NCI-H2227 (cell line): Measurements from ENCODE around the gene CLIC2.

Experiments
- DNase-seq: peaks from one replicate; lab custom pipeline; 2025; ENCODE audit not compliant: unreplicated experiment; lab: John Stamatoyannopoulos, UW

The CLIC2 gene

DNA sequence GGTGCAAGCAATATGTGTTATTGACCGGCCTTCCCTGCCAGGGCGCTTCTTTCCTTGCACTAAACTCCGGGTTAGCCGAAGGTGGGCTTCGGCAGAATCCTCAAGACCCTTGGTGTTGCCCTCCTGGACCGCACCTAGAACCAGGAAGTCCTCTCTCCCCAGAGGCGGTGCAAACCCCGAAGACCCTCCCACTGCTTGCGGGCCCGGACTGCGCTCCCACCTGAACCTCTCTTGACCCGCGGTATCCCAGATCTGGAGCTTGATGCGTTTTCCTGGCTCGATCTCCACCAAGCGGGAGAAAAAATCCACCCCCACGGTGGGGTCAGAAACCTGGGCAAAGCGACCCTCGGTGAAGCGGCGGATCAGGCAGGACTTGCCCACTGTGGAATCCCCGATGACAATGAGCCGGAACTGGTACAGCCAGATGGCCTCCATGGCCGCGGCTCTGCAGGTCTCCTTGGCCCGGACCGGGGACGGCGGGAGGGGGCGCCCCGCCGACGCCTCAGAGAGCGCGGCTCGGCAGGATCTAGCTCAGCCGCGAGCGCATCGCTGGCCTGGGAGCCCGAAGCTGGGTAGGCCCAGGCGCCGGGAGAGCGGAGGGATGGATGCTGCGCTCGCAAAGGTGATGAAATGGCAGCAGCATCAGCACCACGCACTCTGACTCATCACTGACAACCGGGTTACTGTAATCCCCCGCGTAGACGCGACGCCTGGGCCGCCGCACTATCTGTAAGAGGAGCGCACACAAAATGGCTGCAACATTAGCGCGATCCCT, 70.4 kb downstream of the CLIC2 start, which contains the start of gene RAB39B:
Gene RAB39B, minus strand, starts transcription at position 638 of the 775 bp plus-strand sequence. Its CDS starts 203 bp downstream, at position 435.
- DNase-seq, result peak; percentile 76

DNA sequence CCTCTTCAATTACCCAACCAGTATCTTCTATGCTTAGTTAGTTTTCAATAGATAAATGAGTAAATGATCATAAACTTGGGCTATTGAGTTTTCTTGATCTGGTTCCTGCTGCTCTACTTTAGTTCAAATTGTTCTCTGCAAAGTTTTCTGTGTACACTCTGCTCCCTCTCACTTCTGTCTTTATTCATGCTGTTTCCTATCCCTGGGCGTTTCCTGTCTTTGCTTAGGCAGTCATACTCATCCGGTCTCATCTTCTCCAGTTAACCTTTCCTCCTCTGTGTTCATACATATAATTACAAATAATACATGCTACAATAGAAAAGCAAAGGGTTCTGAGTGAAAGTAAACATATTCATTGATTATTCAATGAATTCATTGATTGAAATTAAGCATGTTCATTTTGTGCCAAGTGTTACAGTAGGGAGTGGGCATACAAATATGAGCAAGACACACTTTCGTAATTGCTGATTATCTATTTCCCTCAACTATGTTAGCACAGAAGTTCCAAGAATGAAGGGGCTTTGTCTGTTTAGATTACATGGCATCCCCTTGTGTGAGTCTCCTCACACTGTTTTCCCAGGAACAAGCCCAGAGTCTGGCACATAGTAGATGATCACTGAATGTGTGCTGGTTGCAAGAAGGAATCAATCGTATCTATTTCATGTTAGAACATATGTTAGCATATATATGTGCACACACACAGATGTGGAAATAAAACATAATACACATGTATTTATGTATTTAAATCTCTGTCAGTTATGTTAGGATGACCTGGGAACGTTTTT, 71.3 kb downstream of the CLIC2 start:
- DNase-seq, result no peak

DNA sequence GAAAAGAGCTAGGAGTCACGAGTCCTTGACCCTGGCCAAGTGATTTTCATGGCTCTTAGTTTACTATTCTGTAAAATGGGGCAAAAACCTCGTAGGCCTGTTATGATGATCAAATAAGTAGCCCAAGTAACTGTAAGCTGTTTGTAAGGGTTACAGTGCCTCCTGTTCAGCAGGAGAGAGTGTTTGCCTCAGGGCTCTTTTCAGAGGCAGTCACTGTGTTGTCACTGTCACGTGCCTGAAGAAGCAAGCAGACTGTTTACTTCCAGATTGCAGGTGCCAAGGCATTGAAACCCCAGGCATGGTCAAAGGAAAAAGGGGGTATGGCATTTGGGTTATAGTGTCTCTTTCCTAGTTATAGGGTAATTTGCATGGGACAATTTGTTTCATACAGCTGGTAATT, 74.7 kb downstream of the CLIC2 start:
- DNase-seq, result no peak

DNA sequence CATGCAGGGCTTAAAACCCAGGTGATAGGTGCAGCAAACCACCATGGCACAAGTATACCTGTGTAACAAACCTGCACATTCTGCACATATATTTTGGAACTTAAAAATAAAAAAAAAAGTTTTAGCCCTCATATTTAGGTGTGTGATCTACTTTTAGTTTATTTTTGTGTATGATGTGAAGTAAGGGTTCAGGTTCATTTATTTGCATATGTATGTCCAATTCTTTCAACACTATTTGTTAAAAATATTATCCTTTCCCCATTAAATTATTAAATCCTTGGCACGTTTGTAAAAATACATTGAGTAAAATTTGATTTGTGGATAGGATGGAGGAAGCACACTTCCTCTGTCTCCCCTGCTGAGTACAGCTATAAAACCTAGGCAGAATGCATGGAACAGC, 83.0 kb downstream of the CLIC2 start:
- no peak for DNase-seq

DNA sequence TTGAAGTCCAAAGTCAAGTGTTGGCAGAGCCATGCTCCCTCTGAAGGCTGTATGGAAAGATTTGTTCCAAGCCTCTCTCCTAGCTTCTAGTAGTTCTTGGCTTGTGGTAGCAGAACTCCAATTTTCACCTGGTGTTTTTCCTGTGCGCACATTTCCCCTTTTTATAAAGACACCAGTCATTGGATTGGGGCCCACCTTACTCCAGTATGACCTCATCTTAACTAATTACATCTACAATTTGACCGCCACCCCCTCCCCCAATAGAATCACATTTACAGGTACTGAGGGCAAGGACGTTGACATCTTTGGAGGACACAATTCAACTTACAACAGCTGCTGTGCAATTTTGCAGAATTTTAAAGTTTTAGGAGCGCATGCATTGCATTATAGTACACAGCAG, 86.9 kb downstream of the CLIC2 start:
- DNase-seq, result no peak

DNA sequence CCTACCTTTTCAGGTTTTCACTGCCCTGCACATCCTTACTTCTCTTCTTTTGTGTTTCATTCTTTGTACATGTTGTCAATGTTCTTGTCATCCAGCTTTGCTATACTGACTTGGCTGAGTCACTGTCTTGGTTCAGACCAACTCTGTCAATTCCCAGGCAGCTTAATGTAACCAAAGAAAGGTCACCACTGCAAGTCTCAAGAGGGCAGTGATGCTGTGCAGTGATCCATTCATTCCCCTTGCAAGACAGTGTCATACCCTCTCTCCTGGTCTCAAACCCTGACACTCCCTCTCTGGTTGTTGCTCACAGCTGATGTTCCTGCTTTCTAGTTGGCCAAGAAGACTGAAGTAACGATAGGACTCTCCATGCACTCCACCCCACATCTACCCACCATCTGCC, 87.7 kb downstream of the CLIC2 start:
- no peak for DNase-seq

DNA sequence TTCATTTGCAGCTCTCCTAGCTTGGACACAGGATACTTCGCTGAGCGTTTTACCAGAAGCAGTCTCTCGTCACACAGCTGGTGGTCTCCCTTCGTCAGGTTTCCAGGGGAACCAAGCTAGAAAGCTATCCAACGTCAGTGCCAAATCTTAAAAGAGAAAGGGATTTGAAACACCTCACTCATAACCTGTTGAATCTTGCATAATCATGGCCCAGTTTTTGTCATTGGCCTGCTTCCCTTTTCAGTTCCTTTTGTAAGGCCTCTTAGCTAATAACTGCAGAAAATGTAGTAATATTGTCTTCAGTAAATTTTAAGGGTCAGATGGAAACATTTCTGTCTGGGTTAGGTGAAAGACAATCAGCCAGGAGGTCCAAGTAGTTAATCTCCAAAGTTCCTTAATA, 92.1 kb downstream of the CLIC2 start:
- no peak for DNase-seq

DNA sequence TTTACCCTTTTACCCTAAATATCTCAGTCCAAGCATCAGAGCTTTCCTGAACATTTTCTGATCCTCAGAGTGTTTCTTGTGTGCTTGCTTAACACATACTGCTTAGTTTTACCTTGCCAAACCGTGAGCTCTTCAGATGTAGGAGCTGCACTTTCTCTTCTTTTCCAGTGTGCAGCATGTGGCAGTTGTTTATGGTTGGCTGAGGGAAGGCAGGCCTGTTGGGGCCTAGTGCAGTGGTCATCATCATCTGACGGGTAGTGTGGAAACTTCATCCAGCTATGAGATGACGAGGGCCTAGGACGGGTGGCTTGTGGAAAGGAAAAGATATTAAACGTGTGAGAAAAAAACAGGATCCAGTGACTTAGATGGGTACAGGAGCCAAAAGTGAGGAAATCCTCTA, 96.7 kb downstream of the CLIC2 start:
- DNase-seq, result no peak

DNA sequence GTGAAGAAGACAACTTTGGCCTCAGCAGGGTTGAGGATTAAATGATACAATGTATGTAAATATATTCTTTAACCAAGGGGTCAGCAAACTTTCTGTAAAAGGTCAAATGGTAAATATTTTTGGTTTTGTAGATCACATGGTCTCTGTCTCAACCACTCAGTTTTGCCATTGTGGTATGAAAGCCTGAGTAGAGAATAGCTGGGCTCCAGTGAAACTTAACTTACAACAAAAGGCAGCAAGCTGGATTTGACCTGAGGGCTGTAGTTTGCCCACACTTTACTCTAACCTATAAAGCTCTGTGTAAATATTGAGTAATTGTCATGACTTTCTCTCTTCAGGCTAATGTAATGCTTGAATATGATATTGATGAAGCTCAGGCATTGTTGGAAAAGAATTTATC, 98.5 kb downstream of the CLIC2 start:
- no peak for DNase-seq

DNA sequence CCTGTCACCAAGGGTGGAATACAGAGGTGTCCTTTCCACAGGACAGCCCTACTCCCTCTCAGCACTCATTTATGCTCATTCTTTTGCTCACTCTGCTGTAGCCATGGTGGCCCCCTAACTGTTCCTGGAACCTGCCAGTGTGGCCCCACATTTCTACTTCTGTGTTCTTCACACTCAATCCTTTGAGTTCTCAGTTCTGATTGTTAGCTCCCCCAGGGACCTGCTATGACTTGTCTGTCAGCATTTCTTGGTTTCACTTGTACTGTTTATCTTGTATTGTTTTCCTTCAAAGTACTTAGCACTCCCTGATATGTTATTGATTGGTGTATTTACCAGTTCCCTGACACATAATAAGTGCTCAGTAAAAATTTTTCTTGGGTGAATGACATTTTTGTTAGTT, 103.3 kb downstream of the CLIC2 start:
- no peak for DNase-seq
